Tibial nerve (tissue), 3 donors: ENCODE data around the gene CCDC66.

ENCODE experiments used
- CTCF ChIP-seq, 5 experiments: fragments of 200-600 bp in 3 of 5; fragments of 450-650 bp in 2 of 5; sonication (generic) in 3 of 5; IDR thresholded peaks; one replicate each; pipeline ENCODE4 v1.5.1; 2016 to 2019; ENCODE audit warnings: antibody characterized with exemption in 5 of 5, mild to moderate bottlenecking in 3 of 5, moderate library complexity in 2 of 5
- POLR2A ChIP-seq, 2 donors: fragments of 450-650 bp; IDR thresholded peaks; one replicate each; pipeline ENCODE4 v1.6.1; 2017; ENCODE audit warnings: antibody characterized with exemption in 2 of 2, mild to moderate bottlenecking in 2 of 2, moderate library complexity in 2 of 2

DNA sequence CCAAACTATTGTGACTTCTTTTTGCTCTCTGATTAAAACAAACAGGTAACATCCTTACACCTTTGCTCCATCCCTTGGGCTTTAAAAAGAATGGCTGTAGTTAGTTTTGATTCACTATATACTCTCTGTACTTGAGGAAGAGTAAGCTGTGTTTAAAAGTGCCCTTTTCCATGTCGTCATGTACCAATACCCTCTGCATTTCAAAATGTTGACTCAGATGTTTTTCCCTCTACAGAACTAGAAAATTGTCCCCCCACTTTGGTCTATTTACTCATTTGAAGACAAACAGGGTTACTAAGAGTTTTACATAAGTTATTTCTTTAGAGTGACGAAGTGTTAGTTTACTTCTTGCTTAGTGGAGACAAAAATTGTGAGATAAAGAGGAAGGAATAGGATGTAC lies 63.4 kb downstream of the CCDC66 start:
- TF ChIP-seq CTCF (IDR thresholded peaks at IDR 0.05): no peak
- no peak for TF ChIP-seq POLR2A (IDR thresholded peaks at IDR 0.05)
